ENCODE measurements around the gene ACSM2B.
"Not testable (repeated sequence)": the region's sequence is repeated elsewhere in the genome, so short reads cannot be mapped to it uniquely, and the experiment has no call there.

Gene ACSM2B

GRCh38 chr16:20576145-20576544, at the start of gene ACSM2B:
Gene ACSM2B (minus strand): TSS chr16:20576367. CDS start chr16:20564845, 11,522 bp downstream.
- not testable (repeated sequence) for DNase-seq

GRCh38 chr16:20624882-20625807, 49.0 kb upstream of the ACSM2B start:
- DNase-seq, result no peak

GRCh38 chr16:20624205-20624604, 48.0 kb upstream of the ACSM2B start:
- DNase-seq, result no peak

- no peak for DNase-seq
Measured at GRCh38 chr16:20622498-20622870, 46.3 kb upstream of the ACSM2B start.

- DNase-seq, result no peak
Measured at GRCh38 chr16:20621406-20621805, 45.2 kb upstream of the ACSM2B start.

- DNase-seq, result no peak
Measured at GRCh38 chr16:20620770-20621169, 44.6 kb upstream of the ACSM2B start.

GRCh38 chr16:20620003-20620402, 43.8 kb upstream of the ACSM2B start:
- no peak for DNase-seq

- DNase-seq, result no peak
Measured at GRCh38 chr16:20617271-20617670, 41.1 kb upstream of the ACSM2B start.

GRCh38 chr16:20614186-20615141, 38.3 kb upstream of the ACSM2B start:
- DNase-seq, result no peak

GRCh38 chr16:20613481-20614185, 37.5 kb upstream of the ACSM2B start:
- no peak for DNase-seq

- peak; percentile 43 for DNase-seq
Measured at GRCh38 chr16:20612551-20613480, 36.6 kb upstream of the ACSM2B start.

- peak; percentile 71 for DNase-seq
Measured at GRCh38 chr16:20611975-20612481, 35.9 kb upstream of the ACSM2B start.

- DNase-seq, result peak; percentile 27
Measured at GRCh38 chr16:20611350-20611902, 35.3 kb upstream of the ACSM2B start.

- DNase-seq, result no peak
Measured at GRCh38 chr16:20610892-20611349, 34.8 kb upstream of the ACSM2B start.

GRCh38 chr16:20610211-20610891, 34.2 kb upstream of the ACSM2B start:
- DNase-seq, result no peak

- not testable (repeated sequence) for DNase-seq
Measured at GRCh38 chr16:20602205-20602604, 26.0 kb upstream of the ACSM2B start.

GRCh38 chr16:20599475-20599874, 23.3 kb upstream of the ACSM2B start:
- DNase-seq, result not testable (repeated sequence)

GRCh38 chr16:20598832-20599469, 22.8 kb upstream of the ACSM2B start:
- DNase-seq, result no peak

- not testable (repeated sequence) for DNase-seq
Measured at GRCh38 chr16:20595694-20596093, 19.5 kb upstream of the ACSM2B start.

- not testable (repeated sequence) for DNase-seq
Measured at GRCh38 chr16:20595068-20595467, 18.9 kb upstream of the ACSM2B start.

Data from femur (tissue), 1 donor.